HG03103 (cell line): ENCODE measurements around the gene ASPN.

Experiments
- ATAC-seq: cut with Tn5 transposase; IDR thresholded peaks from one replicate; pipeline ENCODE4 v1.9.1; 2021; ENCODE audit warnings: low read depth; ENCODE audit not compliant: unreplicated experiment

Gene ASPN

DNA sequence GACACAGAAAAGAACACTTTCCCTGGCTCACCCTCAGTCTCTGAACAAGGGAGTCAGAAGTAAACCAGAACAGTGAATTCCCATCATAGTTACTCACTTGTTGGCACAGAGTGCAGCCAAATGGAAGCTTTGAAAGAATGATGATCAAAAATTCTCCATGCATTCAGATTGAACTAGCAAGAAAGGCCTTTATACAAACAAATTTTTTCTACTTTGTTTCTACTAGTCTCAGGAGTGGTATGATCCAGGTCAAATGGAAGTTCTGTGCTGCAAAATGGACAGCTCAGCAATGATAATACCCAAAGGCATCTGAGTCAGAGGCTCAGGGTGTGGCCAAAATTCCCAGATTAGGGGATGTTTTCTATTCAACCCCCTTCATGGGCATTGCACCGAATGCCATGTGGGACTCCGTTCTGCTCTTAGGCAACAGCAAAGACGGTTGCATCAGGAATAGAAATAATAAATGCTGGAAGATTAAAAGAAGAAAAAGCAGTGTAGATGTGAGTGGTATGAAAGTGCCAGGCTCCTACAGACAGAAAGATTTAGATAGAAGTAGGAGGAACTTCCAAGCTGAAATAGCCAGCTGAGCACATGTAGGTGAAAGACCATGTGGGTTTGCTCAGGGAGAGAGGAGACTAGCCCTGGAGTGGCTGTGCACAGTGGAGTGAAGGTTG, 24.0 kb upstream of the ASPN start:
- no peak for ATAC-seq

DNA sequence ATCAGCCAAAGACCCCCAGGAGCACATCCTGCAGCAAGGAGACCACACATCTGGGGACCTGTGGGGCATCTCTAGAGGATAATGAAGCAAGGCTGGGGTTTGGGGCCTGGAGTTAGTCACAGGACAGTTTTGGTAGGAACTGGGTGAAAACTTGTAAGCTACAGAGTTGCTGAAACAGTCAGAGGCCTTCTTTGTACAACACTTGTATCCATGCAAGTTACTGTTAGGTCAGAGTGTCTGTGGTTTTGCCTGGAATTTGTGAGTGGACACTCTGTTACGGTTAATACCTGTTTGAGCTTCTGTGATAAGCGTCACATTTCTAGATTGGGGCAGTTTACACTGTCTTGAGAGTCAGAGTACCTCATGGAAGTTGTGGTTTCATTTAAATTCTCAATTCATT, 22.6 kb upstream of the ASPN start:
- no peak for ATAC-seq

DNA sequence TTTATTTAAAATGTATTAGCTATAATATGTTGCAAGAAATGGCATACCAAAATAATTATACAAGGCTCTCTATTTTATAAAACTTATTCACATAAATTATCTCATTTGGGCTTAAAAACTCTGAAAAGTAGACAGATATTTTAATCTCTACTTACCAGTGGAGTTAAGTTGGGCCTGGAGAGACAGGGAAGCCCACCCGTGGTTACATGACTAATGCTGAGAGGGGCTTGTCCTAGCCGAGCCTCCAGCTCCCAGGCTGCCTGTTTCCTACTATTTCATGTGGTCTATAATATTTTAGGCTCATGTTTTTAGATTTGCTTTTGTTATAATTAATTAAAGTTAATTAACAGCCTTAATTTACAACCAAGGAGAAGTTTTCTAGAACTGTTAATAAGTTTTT, 20.9 kb upstream of the ASPN start:
- no peak for ATAC-seq

DNA sequence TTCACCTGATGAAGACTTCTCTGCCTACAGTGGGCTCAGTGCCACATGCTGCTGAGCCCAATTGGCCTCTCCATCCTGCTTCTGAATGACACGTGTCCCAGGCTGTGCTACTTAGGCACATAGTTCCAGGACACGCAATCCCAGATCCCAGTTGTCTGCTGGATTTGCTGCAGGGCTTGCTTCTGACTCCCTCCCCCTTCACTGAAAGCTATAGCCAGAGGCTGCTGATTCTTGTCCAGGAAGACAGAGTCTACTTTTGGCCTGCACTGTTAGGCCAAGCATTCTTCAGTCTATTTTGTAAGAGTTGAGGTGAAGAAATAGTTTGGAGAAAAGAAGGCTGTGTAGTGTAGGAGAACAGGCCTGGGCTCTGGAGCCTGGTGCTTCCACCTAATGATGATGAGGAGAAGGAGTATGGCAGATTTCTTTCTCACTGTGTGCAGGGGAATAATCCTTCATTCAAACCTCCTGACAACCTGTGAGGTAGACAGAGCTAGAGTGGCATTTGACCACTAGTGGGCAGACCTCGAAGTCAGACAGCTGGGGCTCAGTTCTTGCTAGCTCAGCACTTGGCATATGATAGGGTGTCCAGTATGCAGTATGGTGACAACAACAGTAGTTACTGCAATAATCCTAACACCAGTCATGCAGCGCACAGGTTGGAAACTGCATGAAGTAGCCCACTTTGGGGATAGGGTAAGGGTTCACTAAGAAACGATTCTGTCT, 19.5 kb upstream of the ASPN start:
- no peak for ATAC-seq

DNA sequence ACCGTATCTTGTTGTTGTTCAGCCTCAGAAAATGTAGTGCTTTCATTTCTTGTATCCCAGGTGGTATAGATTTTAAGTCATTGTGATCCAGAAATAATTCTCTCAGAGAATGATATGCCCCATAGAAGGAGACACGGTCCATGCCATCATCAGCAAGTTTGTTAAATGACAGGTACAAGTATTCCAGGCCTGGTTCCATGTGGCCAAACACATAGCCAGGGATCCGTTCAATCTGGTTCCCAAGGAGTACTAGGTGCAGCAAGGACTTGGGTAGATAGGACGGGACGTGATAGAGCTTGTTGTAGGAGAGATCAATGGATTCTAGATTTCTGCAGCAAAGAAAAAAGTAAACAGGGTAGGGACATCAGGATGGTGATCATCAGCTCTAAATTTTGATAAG, 18.4 kb upstream of the ASPN start:
- no peak for ATAC-seq

DNA sequence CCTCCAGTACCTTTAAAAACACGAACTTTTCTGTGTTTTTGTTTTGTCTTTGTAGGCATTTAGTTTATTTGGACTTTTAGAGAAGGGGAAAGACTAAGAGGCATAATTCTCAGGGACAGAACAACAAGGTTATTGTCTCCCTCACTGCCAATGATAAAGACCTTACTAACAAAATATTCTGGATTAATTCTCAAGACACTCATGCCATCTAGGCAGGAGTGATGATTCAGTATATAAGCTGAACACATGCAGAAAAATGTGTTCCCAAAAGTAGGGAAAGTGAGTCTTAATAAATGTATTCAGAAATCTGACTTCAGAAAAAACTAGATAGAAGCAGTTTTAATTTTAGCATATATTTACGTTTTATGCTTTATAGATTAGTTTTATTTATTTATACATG, 17.4 kb upstream of the ASPN start:
- no peak for ATAC-seq

DNA sequence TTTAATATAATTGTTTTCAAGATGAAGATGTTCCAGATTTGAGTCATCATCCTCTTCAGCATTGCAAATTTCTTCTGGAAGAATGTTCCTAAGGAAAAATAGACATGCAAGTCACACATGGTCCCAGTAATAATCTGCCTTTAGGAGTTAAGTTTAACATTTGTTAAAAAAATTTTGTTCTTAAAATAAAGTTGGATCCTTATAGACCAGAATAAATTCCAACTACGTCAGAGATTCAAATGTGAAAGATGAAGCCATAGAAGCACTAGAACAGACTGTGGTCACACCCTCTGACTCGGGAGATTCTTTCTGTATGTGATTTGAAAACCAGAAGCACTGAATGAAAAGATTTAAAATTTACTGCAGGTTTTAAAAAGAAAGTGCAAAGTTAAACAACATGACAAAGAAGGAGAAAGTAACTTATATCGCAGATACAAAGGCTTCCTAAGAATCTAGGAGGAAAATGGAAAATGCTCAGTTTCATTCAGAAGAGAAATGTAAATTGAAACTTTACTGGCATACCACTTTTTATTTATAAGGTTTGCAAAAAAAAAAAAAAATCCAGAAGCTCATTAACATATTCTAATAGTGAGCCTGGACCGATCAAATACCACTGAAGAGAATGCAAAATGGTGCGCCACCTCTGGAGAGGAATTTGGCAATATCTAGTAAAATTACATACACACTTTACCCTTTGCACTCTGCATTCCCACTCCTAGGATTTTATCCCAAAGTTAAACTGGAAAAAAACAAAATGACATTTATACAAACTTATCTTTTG, 14.3 kb upstream of the ASPN start:
- ATAC-seq: no peak

DNA sequence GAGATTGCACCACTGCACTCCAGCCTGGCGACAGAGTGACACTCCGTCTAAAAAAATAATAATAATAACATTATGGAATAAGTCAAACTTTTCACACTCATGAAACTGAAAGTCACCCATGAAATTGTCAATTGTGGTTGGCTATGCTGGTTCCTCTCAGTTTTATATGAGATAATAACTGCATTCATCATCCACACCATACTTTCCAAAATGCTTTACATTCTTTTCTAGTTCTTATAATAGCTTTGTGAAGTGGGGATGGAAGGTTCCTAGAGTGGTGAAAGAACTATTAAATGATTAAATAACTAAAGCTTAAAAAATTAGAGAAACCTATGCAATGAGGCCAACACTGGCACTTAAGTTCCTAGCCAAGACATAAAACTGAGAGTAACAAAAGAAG, 12.6 kb upstream of the ASPN start:
- no peak for ATAC-seq

DNA sequence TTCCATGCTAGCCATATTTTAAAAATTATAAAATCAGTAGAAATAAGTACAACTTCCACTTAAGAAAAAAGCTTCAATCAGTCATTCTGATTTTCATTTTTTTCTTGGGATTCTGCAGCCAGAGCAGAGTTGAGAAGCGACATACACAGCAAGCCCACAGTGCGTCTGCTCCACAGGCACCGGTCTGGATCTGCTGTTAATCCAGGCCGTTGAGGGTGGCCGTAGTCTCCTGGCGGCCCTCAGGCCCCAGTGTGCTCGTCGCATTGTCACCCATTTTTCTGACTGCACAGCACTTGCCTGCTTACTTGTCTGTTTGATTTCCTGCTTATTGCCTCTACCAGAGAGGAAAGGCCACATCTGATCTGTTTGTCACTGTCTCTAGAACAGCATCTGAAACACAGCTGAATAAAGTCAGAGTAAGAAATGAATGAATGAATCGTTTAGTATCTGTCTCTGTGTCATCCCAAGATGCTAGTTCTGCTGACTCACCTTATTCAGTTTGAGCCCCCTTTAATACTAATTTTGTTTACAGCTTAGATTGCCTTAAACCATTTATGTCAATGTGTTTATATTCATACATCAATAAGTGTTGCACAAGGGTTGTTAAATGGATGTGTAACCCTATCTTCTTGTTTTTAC, 11.6 kb upstream of the ASPN start:
- ATAC-seq: no peak

DNA sequence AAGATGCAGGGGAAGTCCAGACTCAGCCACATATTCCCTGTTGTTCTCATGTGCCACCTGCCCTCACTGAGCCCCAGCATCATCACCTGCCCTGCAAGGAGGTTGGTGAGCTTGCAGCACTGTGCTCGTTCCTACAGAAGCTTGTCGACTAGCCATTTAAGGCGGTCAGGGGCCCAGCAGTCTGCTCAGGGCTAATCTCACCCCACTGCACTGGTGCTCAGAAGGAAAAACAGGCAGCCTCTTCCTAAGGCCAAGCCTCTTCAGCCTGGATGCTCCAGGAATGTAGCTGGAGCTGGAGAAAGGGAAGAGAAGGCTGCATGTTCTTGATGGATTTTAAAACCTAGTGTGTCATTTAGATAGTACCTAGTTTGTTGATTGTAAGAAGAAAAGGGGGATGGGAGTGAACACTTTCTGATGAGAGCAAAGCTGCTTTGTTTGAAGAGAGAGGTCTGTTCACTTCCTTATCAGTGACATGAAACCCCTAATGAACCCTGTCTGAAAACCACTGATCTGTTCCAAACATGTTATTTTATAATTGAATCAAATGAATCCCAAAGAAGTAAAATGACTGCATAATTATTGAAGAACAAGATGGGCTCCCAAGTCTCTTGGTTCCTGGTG, 10.6 kb upstream of the ASPN start:
- no peak for ATAC-seq

DNA sequence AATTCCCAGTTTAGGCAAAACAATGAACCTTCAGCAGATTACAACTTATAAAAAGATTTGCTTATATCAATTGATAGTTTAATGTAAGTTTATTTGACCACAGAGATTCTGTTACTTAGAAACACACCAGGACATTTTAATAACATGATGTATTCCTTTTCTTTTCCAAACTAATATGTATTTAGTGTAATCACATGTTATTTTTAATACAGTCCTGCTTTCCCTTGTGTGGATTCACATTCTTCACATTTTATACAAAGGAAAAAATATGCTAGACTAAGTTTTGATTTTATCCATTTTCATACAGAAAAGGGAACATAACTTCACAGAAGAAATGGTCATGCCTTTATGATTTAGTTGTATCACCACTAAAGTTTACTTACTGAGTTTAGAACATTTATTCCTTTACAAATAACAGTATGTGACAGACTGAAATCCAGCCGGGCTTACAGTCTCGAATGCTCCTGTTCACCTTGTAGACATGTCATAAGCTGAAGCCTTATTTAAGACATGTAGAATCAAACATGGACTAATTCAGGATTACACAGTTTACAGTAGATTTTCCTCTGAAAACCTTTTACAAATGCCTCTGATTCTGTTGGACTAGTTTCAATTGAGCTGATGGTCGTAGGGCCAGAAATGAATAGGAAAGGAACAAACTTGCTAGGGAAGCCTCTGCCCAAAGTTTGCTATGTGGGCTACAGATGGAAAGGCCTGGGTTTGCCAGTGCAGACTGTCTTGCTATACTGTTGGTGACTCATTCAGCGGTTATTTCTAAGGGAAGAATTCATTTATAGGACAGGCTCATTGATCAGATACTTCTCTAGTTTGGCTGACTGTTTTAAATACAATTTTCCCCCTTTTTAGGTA, 6.6 kb upstream of the ASPN start:
- ATAC-seq: no peak

DNA sequence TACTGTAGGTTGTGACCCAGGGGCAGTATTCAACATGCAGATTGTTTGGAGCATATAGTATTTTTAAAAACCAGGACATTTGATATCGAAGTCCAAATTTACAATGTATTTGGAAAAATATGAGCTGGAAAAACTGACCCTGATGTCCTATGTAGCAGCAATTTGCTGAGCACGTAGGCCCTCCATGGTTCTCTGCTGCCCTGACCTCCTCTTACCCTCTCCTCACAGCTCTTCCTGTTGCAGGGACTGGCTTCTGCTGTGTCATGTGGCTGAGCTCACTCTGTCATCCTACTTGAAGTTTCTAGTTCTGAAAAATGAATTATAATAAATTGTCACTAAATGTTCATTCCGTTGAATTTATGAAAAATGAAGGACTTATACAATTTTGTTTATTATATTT, 4.1 kb upstream of the ASPN start:
- no peak for ATAC-seq

DNA sequence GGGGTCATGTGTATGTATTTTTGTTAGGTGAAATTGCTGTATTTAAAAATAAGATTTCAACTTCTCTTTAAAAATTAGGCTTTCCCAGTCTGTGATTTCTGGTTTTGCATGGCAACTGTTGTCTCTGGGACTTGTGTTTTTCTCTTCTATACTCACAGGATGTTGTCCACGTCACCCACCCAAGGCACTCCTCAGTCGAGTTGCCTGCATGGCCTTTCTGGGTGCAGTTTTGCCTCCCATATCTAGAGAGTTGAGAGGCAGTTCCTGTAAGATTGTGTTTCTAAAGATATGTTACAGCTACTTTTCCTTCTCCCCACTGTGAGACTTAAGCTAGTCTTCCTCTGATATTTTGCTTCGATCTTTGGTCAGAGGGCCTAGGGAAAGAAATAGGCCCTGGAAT, 2.3 kb upstream of the ASPN start:
- ATAC-seq: no peak

DNA sequence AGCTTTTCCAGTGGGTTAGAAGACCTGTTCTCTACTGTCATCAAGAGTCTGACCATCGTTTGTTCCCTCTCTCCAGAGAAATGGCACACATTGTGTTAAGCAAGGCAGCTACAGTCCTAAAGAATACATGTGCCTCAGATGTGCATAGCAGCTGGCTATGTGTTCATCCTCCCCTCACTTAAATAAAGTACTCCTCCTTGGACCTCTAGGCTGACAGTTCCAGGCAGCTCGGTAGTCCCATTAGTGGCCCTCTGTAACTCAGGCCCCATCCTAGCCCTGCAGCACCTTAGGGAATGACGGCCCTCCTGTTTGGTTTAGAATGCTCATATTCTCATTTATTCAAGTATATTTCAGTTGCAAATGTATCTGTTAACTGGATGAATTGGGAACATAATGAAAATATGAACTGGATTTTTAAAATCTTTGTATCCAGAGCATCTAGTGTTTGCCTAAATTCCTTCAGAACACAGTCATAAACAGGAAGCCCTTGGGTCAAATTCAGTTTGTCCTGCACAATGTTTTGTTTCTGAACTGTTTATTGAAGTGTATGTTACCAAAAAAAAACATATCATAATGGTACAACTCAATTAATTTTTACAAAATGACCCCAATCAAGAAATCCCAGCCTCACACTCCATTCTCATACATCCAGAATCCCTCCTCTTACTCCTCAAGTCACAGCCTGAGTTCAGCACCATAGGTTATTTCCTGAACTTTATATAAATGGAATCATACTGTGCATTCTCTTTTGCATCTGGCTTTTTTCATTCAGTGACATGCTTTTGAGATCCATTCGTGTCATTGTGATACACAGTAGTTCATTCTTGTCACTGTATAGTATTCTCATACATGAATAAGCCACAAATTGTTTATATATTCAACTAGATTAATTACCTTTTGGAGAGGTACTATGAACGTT, 1.6 kb upstream of the ASPN start:
- ATAC-seq: no peak

DNA sequence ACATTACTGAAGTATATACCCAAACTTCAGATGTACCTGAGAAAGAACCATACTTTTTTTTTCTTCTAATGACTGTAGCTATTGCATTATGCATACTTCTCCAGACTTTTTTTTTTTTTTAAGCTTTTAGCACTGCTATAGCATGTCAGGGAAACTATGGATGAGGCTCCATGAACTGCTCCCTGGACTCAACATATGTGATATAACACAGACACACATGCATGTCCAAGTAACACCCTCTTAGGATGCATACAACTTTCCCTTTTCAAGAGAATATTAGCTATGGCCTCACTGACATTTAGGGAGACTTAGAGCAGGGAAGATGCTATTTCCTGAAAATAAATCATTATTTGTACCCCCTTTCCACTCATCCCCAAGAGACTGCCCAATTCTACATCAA, 499 bp upstream of the ASPN start:
- ATAC-seq: no peak

DNA sequence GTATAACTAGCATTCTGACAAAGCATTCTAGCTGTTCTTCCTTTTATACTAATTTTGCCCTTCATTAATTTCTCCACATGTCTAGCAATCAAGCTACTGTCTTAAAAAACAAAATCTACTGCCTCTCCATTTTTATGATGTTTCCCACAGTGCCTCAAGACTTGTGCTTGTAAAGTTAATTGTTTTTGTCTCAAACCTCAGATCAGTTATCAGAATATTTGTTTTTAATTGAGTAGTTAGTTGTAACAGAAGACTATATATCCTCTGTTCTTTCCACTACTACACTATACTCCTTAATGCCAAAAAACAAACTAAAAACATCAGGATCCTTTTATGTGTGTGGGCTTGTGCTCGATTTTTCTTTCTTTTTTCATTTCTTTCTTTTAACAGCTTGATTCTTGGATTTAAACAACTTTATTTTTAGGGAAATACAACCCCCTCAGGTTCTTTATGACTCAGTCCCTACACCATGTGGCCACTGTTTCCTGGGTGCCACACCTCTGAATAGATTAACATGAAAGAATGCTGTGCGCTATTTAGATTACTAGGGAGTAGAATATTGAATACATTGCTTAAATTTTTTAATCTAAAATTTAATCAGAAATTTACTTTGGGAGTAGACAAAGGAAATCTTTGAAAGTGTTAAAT, 1.2 kb downstream of the ASPN start:
- no peak for ATAC-seq

DNA sequence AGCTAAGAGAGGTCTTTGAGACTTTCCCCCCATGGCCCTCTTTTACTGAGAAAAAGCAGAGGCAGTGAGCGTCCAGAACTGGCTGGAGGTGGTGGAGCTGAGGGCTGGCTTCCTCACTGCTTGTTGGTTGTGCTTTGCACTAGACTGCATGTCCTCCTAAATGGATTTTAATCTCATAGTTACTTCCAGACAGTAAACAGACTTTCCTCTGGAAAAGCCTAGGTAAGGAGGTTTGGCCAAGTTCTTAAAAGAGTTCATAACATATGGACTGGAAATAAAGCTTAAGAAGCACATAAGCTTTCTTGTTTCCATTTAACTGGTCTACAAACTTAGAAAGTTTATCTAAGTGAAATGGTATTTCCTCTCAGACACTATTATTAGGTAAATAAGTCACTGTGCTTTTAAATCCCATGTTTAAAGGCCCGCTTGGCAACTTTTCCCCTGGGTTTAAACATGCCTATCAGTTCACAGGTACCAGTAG, 2.0 kb downstream of the ASPN start:
- ATAC-seq: no peak

DNA sequence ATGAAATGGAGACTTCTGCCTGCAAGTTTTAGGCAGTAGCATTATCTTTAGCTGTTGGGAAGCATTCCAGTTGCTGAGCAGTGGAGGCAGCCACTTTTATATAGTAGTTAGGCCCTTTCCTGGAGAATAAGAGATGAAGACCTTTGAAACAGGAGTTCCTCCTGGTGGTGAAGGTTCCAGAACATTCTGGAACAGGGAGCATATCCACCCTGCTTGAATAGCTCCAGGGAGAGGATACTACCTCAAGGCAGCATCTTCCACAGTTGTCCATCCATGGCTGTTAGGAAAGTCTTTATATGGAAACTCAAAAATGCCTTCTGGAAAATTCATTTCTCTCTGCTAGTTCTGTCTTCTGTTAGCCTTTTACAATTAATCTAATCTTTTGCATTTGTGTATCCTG, 3.0 kb downstream of the ASPN start:
- no peak for ATAC-seq
